Measurements from ENCODE around the gene BMS1. TPM values are rescaled to one million over a fixed set of nuclear protein-coding genes. Genes with fewer than 3 reads are reported as not detected.

The BMS1 gene
- total and polyA plus RNA-seq, 12 donors = 8.6 to 27.8 (median 12.7) TPM

- WGBS, 4 donors = 79 to 85% (median 82%) methylated on average over 20 of the region's 20 CpGs
- intact Hi-C loops (cut with DNase I) = no loop called here
Measured at GRCh38 chr10:42767906-42768305, 14.7 kb upstream of the BMS1 start.

GRCh38 chr10:42768581-42769152, 13.9 kb upstream of the BMS1 start:
- no peaks in the 10 kb centered on the region for H3K4me1 ChIP-seq (replicated peaks in 1 of 2)
- intact Hi-C loops (cut with DNase I) = no loop called here
- no peaks in the 10 kb centered on the region for H3K36me3 ChIP-seq (replicated peaks in 1 of 2)
- no peaks in the 10 kb centered on the region for H3K9me3 ChIP-seq (replicated peaks in 1 of 3)
- TF ChIP-seq CTCF (IDR thresholded peaks at IDR 0.05) (no peak), POLR2A (IDR thresholded peaks at IDR 0.05) (no peak)
- WGBS, 4 donors = 82 to 87% (median 85%) methylated on average over 15 to 18 of the region's 18 CpGs
- H3K27me3 ChIP-seq = no peaks in the 10 kb centered on the region
- DNase-seq = peak in 1 of 7 donors; percentile 28
- H3K4me3 ChIP-seq = no peak overlapping the region
- H3K27ac ChIP-seq = no peak overlapping the region

More at GRCh38 chr10:42767906-42768305, 14.7 kb upstream of the BMS1 start:
- DNase-seq = no peak
- H3K9me3 ChIP-seq (replicated peaks in 1 of 3) = no peaks in the 10 kb centered on the region
- H3K4me1 ChIP-seq (replicated peaks in 1 of 2) = no peaks in the 10 kb centered on the region
- no peaks in the 10 kb centered on the region for H3K27me3 ChIP-seq
- TF ChIP-seq CTCF (IDR thresholded peaks at IDR 0.05) (no peak), POLR2A (IDR thresholded peaks at IDR 0.05) (no peak)
- H3K36me3 ChIP-seq (replicated peaks in 1 of 2) = no peaks in the 10 kb centered on the region
- H3K4me3 ChIP-seq = no peak overlapping the region
- no peak overlapping the region for H3K27ac ChIP-seq

- no peaks in the 10 kb centered on the region for H3K4me1 ChIP-seq (replicated peaks in 1 of 2)
- no peak for TF ChIP-seq CTCF (IDR thresholded peaks at IDR 0.05)
- no peak for TF ChIP-seq POLR2A (IDR thresholded peaks at IDR 0.05)
- no peaks in the 10 kb centered on the region for H3K36me3 ChIP-seq (replicated peaks in 1 of 2)
- H3K4me3 ChIP-seq = no peak overlapping the region
- H3K27me3 ChIP-seq = no peaks in the 10 kb centered on the region
- 75 to 84% (median 80%) methylated on average over 6 to 10 of the region's 10 CpGs for WGBS, 4 donors
- intact Hi-C loops (cut with DNase I) = no loop called here
- H3K27ac ChIP-seq = no peak overlapping the region
- no peak for DNase-seq
- H3K9me3 ChIP-seq (replicated peaks in 1 of 3) = no peaks in the 10 kb centered on the region
Measured at GRCh38 chr10:42769173-42769572, 13.4 kb upstream of the BMS1 start.

- 71 to 85% (median 76%) methylated on average over 8 to 12 of the region's 12 CpGs for WGBS, 4 donors
- H3K27me3 ChIP-seq = no peaks in the 10 kb centered on the region
- TF ChIP-seq POLR2A (IDR thresholded peaks at IDR 0.05) (no peak), CTCF (IDR thresholded peaks at IDR 0.05) (no peak)
- intact Hi-C loops (cut with DNase I) = loop anchor here in 1 of 2 donors (10.0 kb wide), 1 partner anchor 125 kb away; no protein-coding TSS in a partner anchor
- H3K27ac ChIP-seq = no peak overlapping the region
- peak in 3 of 7 donors; percentile 34 to 54 (median 51) for DNase-seq
- H3K4me3 ChIP-seq = no peak overlapping the region
- H3K9me3 ChIP-seq (replicated peaks in 1 of 3) = no peaks in the 10 kb centered on the region
- no peaks in the 10 kb centered on the region for H3K36me3 ChIP-seq (replicated peaks in 1 of 2)
- no peaks in the 10 kb centered on the region for H3K4me1 ChIP-seq (replicated peaks in 1 of 2)
Measured at GRCh38 chr10:42769673-42770072, 12.9 kb upstream of the BMS1 start.

Measured in adrenal gland (tissue), 12 donors.